Mesenchymal stem cell (in vitro differentiated cells and primary cell): ENCODE results near the gene NAA60.
"Not testable (repeated sequence)": the region's sequence is repeated elsewhere in the genome, so short reads cannot be mapped to it uniquely, and the experiment has no call there.

Experiments
- DNase-seq: peaks from one replicate; pipeline ENCODE4 v3.0.0-alpha.2; 2013
- H2AFZ ChIP-seq: one replicate; pipeline ENCODE4 v1.6.1; 2013; ENCODE audit warnings: low read depth, mild to moderate bottlenecking, control low read depth, inconsistent platforms, low read length, moderate library complexity
- H2AK5ac ChIP-seq: 2 replicates; pipeline ENCODE4 v1.6.1; 2013; ENCODE audit warnings: low read length, moderate library complexity, mild to moderate bottlenecking, inconsistent platforms; ENCODE audit not compliant: severe bottlenecking
- H2BK120ac ChIP-seq: one replicate; pipeline ENCODE4 v1.6.1; 2013; ENCODE audit warnings: low read depth, mild to moderate bottlenecking, inconsistent platforms, low read length, moderate library complexity
- H2BK12ac ChIP-seq, 2 experiments: one replicate each; pipeline ENCODE4 v1.6.1; 2013; ENCODE audit warnings: inconsistent platforms in 2 of 2, low read length in 2 of 2, mild to moderate bottlenecking in 2 of 2, moderate library complexity in 2 of 2, control low read depth in 1 of 2
- H2BK15ac ChIP-seq: one replicate; pipeline ENCODE4 v1.6.1; 2013; ENCODE audit warnings: mild to moderate bottlenecking, low read depth, inconsistent platforms; ENCODE audit not compliant: poor library complexity, severe bottlenecking
- H2BK5ac ChIP-seq: 2 replicates; pipeline ENCODE4 v1.6.1; 2013; ENCODE audit warnings: low read depth, mild to moderate bottlenecking, low read length, control low read depth, inconsistent platforms; ENCODE audit not compliant: poor library complexity, severe bottlenecking
- H3K14ac ChIP-seq, 2 experiments: one replicate each; pipeline ENCODE4 v1.6.1; 2013; ENCODE audit warnings: inconsistent platforms in 2 of 2, low read length in 2 of 2, control low read depth in 1 of 2, mild to moderate bottlenecking in 1 of 2, moderate library complexity in 1 of 2
- H3K18ac ChIP-seq, 2 experiments: one replicate each; pipeline ENCODE4 v1.6.1; 2013; ENCODE audit warnings: inconsistent platforms in 2 of 2, low read length in 2 of 2, control low read depth in 1 of 2, low read depth in 1 of 2, mild to moderate bottlenecking in 1 of 2
- H3K23ac ChIP-seq, 2 experiments: one replicate each; pipeline ENCODE4 v1.6.1; 2013; ENCODE audit warnings: inconsistent platforms in 2 of 2, low read length in 2 of 2, mild to moderate bottlenecking in 2 of 2, moderate library complexity in 2 of 2, control low read depth in 1 of 2
- H3K27ac ChIP-seq: 2 replicates; pipeline ENCODE4 v1.5.1; 2013; ENCODE audit warnings: mild to moderate bottlenecking, moderate library complexity, low read length, control low read depth, inconsistent platforms; ENCODE audit not compliant: poor library complexity, severe bottlenecking
- H3K27me3 ChIP-seq, 2 experiments: 2 replicates each; pipeline versions ENCODE4 v1.6.1 to v1.7.0; 2013; ENCODE audit warnings: low read length in 2 of 2, mild to moderate bottlenecking in 2 of 2, moderate library complexity in 2 of 2, control low read depth in 1 of 2, inconsistent platforms in 1 of 2; ENCODE audit not compliant: control insufficient read depth in 1 of 2, insufficient read depth in 1 of 2
- H3K36me3 ChIP-seq, 2 experiments: 2 replicates each; pipeline versions ENCODE4 v1.6.1 to v1.7.0; 2013; ENCODE audit warnings: low read length in 2 of 2, control low read depth in 1 of 2, inconsistent platforms in 1 of 2, low read depth in 1 of 2, mild to moderate bottlenecking in 1 of 2; ENCODE audit not compliant: insufficient read depth in 2 of 2, control insufficient read depth in 1 of 2
- H3K4ac ChIP-seq, 2 experiments: one replicate each; pipeline ENCODE4 v1.6.1; 2013; ENCODE audit warnings: inconsistent platforms in 2 of 2, low read length in 2 of 2, mild to moderate bottlenecking in 2 of 2, moderate library complexity in 2 of 2, control low read depth in 1 of 2, low read depth in 1 of 2
- H3K4me1 ChIP-seq: 2 replicates; pipeline ENCODE4 v1.6.1; 2013; ENCODE audit warnings: low read depth, low read length, control low read depth; ENCODE audit not compliant: control insufficient read depth, insufficient read depth
- H3K4me2 ChIP-seq: 2 replicates; pipeline ENCODE4 v1.6.1; 2013; ENCODE audit warnings: low read length, mild to moderate bottlenecking, inconsistent platforms; ENCODE audit not compliant: poor library complexity, severe bottlenecking
- H3K4me3 ChIP-seq, 2 experiments: 2 replicates each; pipeline versions ENCODE4 v1.5.1 to v1.7.0; 2013; ENCODE audit warnings: low read length in 2 of 2, mild to moderate bottlenecking in 2 of 2, control low read depth in 1 of 2, low read depth in 1 of 2; ENCODE audit not compliant: insufficient read depth in 1 of 2
- H3K79me1 ChIP-seq: replicated peaks from 2 replicates; pipeline ENCODE4 v1.6.1; 2013; ENCODE audit warnings: mild to moderate bottlenecking, control low read depth, low read length, inconsistent platforms; ENCODE audit not compliant: poor library complexity, severe bottlenecking
- H3K9ac ChIP-seq: 2 replicates; pipeline ENCODE4 v1.7.0; 2013; ENCODE audit warnings: mild to moderate bottlenecking, low read length, moderate library complexity
- H3K9me3 ChIP-seq: 2 replicates; pipeline ENCODE4 v1.7.0; 2013; ENCODE audit warnings: mild to moderate bottlenecking, low read length; ENCODE audit not compliant: control insufficient read depth
- H4K8ac ChIP-seq: one replicate; pipeline ENCODE4 v1.6.1; 2013; ENCODE audit warnings: inconsistent platforms, mild to moderate bottlenecking, low read length, moderate library complexity
- H4K91ac ChIP-seq: one replicate; pipeline ENCODE4 v1.6.1; 2013; ENCODE audit warnings: mild to moderate bottlenecking, low read length, inconsistent platforms
- WGBS: methylation state at CpG from one replicate; pipeline ENCODE4 v1.1.7; 2013; ENCODE audit warnings: mixed read lengths; 5-methylcytosine and 5-hydroxymethylcytosine counted together

NAA60 gene

DNA sequence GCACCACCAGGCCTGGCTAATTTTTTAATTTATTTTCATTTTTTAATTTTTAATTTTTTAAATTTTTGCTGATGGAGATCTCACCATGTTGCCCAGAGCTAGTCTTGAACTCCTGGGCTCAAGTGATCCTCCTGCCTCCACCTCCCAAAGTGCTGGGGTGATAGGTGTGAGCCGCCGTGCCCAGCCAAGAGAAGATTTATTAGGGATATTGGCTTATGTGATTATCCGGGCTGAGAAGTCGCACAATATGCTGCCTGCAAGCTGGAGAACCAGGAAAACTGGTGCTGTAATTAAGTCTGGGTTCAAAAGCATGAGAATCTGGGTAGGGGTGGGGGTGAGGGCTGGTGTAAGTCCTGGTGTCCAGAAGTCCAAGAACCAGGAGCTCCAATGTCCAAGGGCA is 54.3 kb downstream of the NAA60 start:
- H3K79me1 ChIP-seq: peaks cover 10% of the 10 kb centered on the region
- H2BK120ac ChIP-seq: no peak overlapping the region
- no peak overlapping the region for H3K23ac ChIP-seq
- H3K4me2 ChIP-seq: no peak overlapping the region
- H3K14ac ChIP-seq: no peak overlapping the region
- H3K9ac ChIP-seq: no peak overlapping the region
- peaks cover 4% of the 10 kb centered on the region for H3K4me1 ChIP-seq
- no peak overlapping the region for H3K18ac ChIP-seq
- H3K27ac ChIP-seq: no peak overlapping the region
- H3K4me3 ChIP-seq: no peak overlapping the region
- H3K27me3 ChIP-seq: no peaks in the 10 kb centered on the region
- H4K91ac ChIP-seq: no peak overlapping the region
- no peak overlapping the region for H3K4ac ChIP-seq
- H2BK12ac ChIP-seq: no peak overlapping the region
- H3K36me3 ChIP-seq: peaks cover 0 to 3% of the 10 kb centered on the region in 2 experiments
- H2AFZ ChIP-seq: no peak overlapping the region
- H2BK5ac ChIP-seq: no peak overlapping the region
- no peak for DNase-seq
- H2AK5ac ChIP-seq: no peak overlapping the region
- H2BK15ac ChIP-seq: no peak overlapping the region
- no peak overlapping the region for H4K8ac ChIP-seq
- no peaks in the 10 kb centered on the region for H3K9me3 ChIP-seq
- 92% methylated on average over 4 of the region's 4 CpGs for WGBS

DNA sequence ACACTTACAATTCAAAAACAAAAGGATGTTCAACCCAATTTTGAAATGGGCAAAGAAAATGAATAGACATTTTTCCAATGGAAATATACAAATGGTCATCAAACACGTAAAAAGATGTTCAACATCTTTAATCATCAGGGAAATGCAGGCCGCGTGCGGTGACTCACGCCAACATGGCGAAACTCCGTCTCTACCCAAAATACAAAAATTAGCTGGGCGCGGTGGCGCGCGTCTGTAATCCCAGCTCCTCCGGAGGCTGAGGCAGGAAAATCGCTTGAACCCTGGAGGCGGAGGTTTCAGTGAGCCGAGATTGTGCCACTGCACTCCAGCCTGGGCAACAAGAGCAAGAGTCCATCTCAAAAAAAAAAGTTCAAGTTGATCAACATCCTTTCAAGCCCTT is 55.5 kb downstream of the NAA60 start:
- no peak overlapping the region for H4K8ac ChIP-seq
- peaks cover 4% of the 10 kb centered on the region for H3K4me1 ChIP-seq
- 95% methylated on average over 16 of the region's 16 CpGs for WGBS

DNA sequence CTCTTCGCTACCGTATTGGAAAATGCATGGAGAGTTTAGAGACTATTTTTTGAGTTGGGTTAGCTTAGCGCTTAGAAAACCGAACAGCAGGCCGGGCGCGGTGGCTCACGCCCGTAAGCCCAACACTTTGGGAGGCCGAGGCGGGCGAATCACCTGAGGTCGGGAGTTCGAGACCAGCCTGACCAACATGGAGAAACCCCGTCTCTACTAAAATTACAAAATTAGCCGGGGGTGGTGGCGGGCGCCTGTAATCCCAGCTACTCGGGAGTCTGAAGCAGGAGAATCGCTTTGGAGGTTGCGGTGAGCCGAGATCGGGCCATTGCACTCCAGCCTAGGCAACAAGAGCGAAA is 57.9 kb downstream of the NAA60 start:
- not testable (repeated sequence) for H2AK5ac ChIP-seq

More for the DNA sequence above, 55.5 kb downstream of the NAA60 start:
- Histone ChIP-seq H3K4me2 (no peak overlapping the region), H2AK5ac (no peak overlapping the region), H3K36me3 (peaks cover 0 to 3% of the 10 kb centered on the region in 2 experiments), H3K27ac (no peak overlapping the region), H3K9ac (no peak overlapping the region), H3K79me1 (peaks cover 14% of the 10 kb centered on the region), H2BK120ac (no peak overlapping the region), H3K4ac (no peak overlapping the region), H2AFZ (no peak overlapping the region), H3K18ac (no peak overlapping the region), H3K4me3 (no peak overlapping the region), H3K27me3 (no peaks in the 10 kb centered on the region), H4K91ac (no peak overlapping the region), H3K9me3 (no peaks in the 10 kb centered on the region), H2BK12ac (no peak overlapping the region), H2BK5ac (no peak overlapping the region), H3K23ac (no peak overlapping the region), H3K14ac (no peak overlapping the region), H2BK15ac (no peak overlapping the region)
- no peak for DNase-seq

DNA sequence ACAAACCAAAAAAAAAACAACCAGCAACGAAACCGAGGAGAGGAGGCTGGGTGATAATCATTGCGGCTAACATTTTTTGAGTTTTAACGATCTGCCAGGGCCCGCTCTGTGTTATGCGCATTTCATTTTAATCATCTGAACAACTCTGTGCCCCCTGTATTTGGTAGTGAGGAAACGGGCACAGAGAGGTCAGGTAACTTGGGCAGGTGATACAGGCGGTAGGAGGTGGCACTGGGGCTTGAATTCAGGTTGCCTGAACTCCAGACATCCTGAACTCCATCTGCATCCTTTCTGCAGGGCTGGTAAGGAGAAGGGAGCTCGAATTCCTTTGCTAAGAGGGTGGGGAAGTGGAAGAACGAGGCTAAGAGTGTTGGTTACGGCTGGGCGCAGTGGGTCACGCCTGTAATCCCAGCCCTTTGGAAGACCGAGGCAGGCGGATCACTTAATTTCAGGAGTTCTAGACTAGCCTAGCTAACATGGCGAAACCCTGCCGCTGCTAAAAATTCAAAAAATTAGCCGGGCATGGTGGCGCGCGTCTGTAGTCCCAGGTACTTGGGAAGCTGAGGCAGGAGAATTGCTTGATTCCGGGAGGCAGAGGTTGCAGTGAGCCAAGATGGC is 58.4 kb downstream of the NAA60 start:
- H3K4me3 ChIP-seq: peak overlapping the region; percentile 69 to 83
- no peak overlapping the region for H3K18ac ChIP-seq
- H3K4me2 ChIP-seq: peak overlapping the region; percentile 76
- H2AFZ ChIP-seq: no peak overlapping the region
- peaks cover 4% of the 10 kb centered on the region for H3K4me1 ChIP-seq
- H3K4ac ChIP-seq: peak overlapping the region in 1 of 2 experiments; percentile 17
- H4K91ac ChIP-seq: peak overlapping the region; percentile 75
- no peak overlapping the region for H4K8ac ChIP-seq
- 82% methylated on average over 21 of the region's 22 CpGs for WGBS
- no peak overlapping the region for H2BK15ac ChIP-seq
- peaks cover 9 to 20% of the 10 kb centered on the region in 2 experiments for H3K36me3 ChIP-seq
- no peak overlapping the region for H3K27ac ChIP-seq
- no peaks in the 10 kb centered on the region for H3K27me3 ChIP-seq
- peak overlapping the region in 1 of 2 experiments; percentile 87 for H3K14ac ChIP-seq
- peak overlapping the region in 1 of 2 experiments; percentile 10 for H2BK12ac ChIP-seq
- no peak overlapping the region for H2AK5ac ChIP-seq
- H3K79me1 ChIP-seq: peaks cover 17% of the 10 kb centered on the region
- H3K23ac ChIP-seq: peak overlapping the region in 1 of 2 experiments; percentile 96
- no peak overlapping the region for H2BK120ac ChIP-seq
- H2BK5ac ChIP-seq: no peak overlapping the region
- no peak for DNase-seq
- H3K9me3 ChIP-seq: no peaks in the 10 kb centered on the region
- H3K9ac ChIP-seq: peak overlapping the region; percentile 93

More for the DNA sequence above, 57.9 kb downstream of the NAA60 start:
- Histone ChIP-seq H3K4ac (peak overlapping the region in 1 of 2 experiments; percentile 26), H3K9ac (peak overlapping the region; percentile 93), H3K79me1 (peaks cover 17% of the 10 kb centered on the region), H3K36me3 (peaks cover 6 to 16% of the 10 kb centered on the region in 2 experiments), H3K4me3 (peak overlapping the region; percentile 69 to 83), H3K4me2 (peak overlapping the region; percentile 76), H3K27ac (peak overlapping the region; percentile 49), H4K8ac (peak overlapping the region; percentile 69)
- not testable (repeated sequence) for H3K14ac ChIP-seq, H3K18ac ChIP-seq, DNase-seq, H2AFZ ChIP-seq, H2BK5ac ChIP-seq, H3K27me3 ChIP-seq, H3K9me3 ChIP-seq, H4K91ac ChIP-seq, H2BK15ac ChIP-seq, H3K23ac ChIP-seq, H2BK12ac ChIP-seq, H3K4me1 ChIP-seq, H2BK120ac ChIP-seq
- WGBS: 19% methylated on average over 23 of the region's 24 CpGs
